Adrenal gland (tissue), 5 donors: ENCODE measurements around the gene ELK1.
A peak's percentile ranks its signal among the peaks of the same experiment; 100 is the strongest.

Experiments used
- POLR2A ChIP-seq, 2 donors: fragments of 450-650 bp; IDR thresholded peaks; one replicate each; pipeline ENCODE4 v1.6.1; 2017; ENCODE audit warnings: antibody characterized with exemption in 2 of 2, mild to moderate bottlenecking in 2 of 2, moderate library complexity in 1 of 2
- TF ChIP-seq, protein P1 (sequence below), 6 experiments: fragments of 450-650 bp in 4 of 6; fragments of 200-600 bp in 2 of 6; sonication (generic) in 1 of 6; IDR thresholded peaks; 1 replicate in 5 of 6; 2 replicates in 1 of 6; pipeline versions ENCODE4 v1.5.1 to v1.8.0; 2016 to 2021; ENCODE audit warnings: antibody characterized with exemption in 6 of 6, mild to moderate bottlenecking in 2 of 6, moderate library complexity in 1 of 6
- donor health status: DM: no; HTN: no; CAD: no.

DNA sequence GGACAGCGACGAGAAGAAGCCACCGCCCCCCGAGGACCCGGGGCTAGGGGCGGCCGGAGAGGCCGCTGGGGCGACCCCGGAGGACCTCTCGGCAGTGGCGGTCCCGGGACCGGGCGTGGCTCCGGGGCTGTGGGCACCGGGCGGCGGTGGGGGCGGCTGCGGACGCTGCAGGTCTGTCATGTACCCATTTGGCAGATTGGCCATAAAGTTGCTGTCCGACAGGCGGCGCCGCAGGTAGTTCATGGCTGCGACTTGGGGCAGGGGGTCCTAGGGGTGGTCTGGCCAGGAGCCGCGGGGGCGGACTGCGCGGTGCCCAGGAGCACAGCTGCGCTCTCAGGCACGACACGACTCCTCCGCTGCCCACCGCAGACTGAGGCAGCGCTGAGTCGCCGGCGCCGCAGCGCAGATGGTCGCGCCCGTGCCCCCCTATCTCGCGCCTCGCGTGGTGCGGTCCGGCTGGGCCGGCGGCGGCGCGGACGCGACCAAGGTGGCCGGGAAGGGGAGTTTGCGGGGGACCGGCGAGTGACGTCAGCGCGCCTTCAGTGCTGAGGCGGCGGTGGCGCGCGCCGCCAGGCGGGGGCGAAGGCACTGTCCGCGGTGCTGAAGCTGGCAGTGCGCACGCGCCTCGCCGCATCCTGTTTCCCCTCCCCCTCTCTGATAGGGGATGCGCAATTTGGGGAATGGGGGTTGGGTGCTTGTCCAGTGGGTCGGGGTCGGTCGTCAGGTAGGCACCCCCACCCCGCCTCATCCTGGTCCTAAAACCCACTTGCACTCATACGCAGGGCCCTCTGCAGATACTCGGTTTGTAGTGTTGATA is 30.7 kb downstream of the ELK1 start, which contains the start of gene SYN1:
- TF ChIP-seq, protein P1, sequence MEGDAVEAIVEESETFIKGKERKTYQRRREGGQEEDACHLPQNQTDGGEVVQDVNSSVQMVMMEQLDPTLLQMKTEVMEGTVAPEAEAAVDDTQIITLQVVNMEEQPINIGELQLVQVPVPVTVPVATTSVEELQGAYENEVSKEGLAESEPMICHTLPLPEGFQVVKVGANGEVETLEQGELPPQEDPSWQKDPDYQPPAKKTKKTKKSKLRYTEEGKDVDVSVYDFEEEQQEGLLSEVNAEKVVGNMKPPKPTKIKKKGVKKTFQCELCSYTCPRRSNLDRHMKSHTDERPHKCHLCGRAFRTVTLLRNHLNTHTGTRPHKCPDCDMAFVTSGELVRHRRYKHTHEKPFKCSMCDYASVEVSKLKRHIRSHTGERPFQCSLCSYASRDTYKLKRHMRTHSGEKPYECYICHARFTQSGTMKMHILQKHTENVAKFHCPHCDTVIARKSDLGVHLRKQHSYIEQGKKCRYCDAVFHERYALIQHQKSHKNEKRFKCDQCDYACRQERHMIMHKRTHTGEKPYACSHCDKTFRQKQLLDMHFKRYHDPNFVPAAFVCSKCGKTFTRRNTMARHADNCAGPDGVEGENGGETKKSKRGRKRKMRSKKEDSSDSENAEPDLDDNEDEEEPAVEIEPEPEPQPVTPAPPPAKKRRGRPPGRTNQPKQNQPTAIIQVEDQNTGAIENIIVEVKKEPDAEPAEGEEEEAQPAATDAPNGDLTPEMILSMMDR (IDR thresholded peaks at IDR 0.05): peak in 4 of 6 experiments; percentile 8 to 41 (median 22)
- TF ChIP-seq POLR2A (IDR thresholded peaks at IDR 0.05): no peak
